H1 (cell line): Measurements from ENCODE around the gene ADARB2. TPM values are rescaled to one million over a fixed set of nuclear protein-coding genes. Genes with fewer than 3 reads are reported as not detected.

Source experiments
- BRCA1 ChIP-seq: IDR thresholded peaks from 2 replicates; pipeline ENCODE4 v1.6.1; 2012; ENCODE audit warnings: low read depth, low read length, improper control_type of control experiment
- CBX8 ChIP-seq: fragments of 300-800, 300-1000 bp; sonication (generic); IDR thresholded peaks from 2 replicates; pipeline ENCODE4 v1.7.1; 2016; ENCODE audit warnings: low read depth, low read length, borderline replicate concordance
- CHD7 ChIP-seq: fragments of 300-600 bp; sonication (generic); IDR thresholded peaks from 2 replicates; pipeline ENCODE4 v1.7.1; 2012; ENCODE audit warnings: low read length, moderate library complexity, mild to moderate bottlenecking, inconsistent platforms; ENCODE audit not compliant: insufficient replicate concordance
- CREB1 ChIP-seq: IDR thresholded peaks from 2 replicates; pipeline ENCODE4 v1.6.1; 2012; ENCODE audit warnings: inconsistent platforms
- EZH2 ChIP-seq: fragments of 200-600 bp; sonication (generic); IDR thresholded peaks from 2 replicates; pipeline ENCODE4 v1.7.1; 2012; ENCODE audit warnings: low read depth, mild to moderate bottlenecking, moderate library complexity, low read length, inconsistent platforms; ENCODE audit not compliant: severe bottlenecking
- JUND ChIP-seq: IDR thresholded peaks from 2 replicates; pipeline ENCODE4 v1.6.1; 2011; ENCODE audit warnings: mild to moderate bottlenecking, improper control_type of control experiment, low read length
- NANOG ChIP-seq: IDR thresholded peaks from 2 replicates; pipeline ENCODE4 v1.6.1; 2011; ENCODE audit warnings: low read length, low read depth, mild to moderate bottlenecking, inconsistent platforms; ENCODE audit not compliant: insufficient read depth, poor library complexity, severe bottlenecking
- SIX5 ChIP-seq: IDR thresholded peaks from 2 replicates; pipeline ENCODE4 v1.6.1; 2011; ENCODE audit warnings: mild to moderate bottlenecking, low read depth, low read length
- TAF1 ChIP-seq: IDR thresholded peaks from 2 replicates; pipeline ENCODE4 v1.6.1; 2011; ENCODE audit warnings: mild to moderate bottlenecking, low read depth, low read length
- TEAD4 ChIP-seq: IDR thresholded peaks from 2 replicates; pipeline ENCODE4 v1.6.1; 2012; ENCODE audit warnings: low read depth, low read length, inconsistent platforms, mixed read lengths
- polyA plus RNA-seq, 7 experiments: library from polyadenylated mRNA; depleted of rRNA in 3 of 7; stranded (reverse) in 5 of 7; unstranded in 2 of 7; fragments of >200 nt in 5 of 7; fragments of 200-250 nt in 2 of 7; gene quantifications; 1 replicate in 5 of 7; 2 replicates in 1 of 7; 4 replicates in 1 of 7; pipeline versions ENCODE4 v1.2.1 to v1.2.3, GENCODE V29; 2011 to 2013; ENCODE audit warnings: missing spikeins in 2 of 7, mixed read lengths in 2 of 7
- total RNA-seq: library from RNA; stranded (reverse); fragmentation: NEBNext Ultra II Directional; extraction: Animal tissue kit (Norgen Biotek cat#: 25700); gene quantifications from 2 replicates; pipeline ENCODE4 v1.2.1, GENCODE V29; 2021

The ADARB2 gene
- total and polyA plus RNA-seq, 2 of the 8 experiments (the other 6 are each of a cell fraction or from before 2014, with no cell fraction given): 2.2 to 2.8 TPM

- TF ChIP-seq CHD7: no peak
- TF ChIP-seq EZH2: no peak
- no peak for TF ChIP-seq TEAD4
- TF ChIP-seq TAF1: no peak
- no peak for TF ChIP-seq CBX8
- TF ChIP-seq CREB1: no peak
- TF ChIP-seq JUND: no peak
- no peak for TF ChIP-seq NANOG
- no peak for TF ChIP-seq BRCA1
- no peak for TF ChIP-seq SIX5
Observed at GRCh38 chr10:1215862-1216573, 521.3 kb downstream of the ADARB2 start (continued).
